ENCODE data around the gene MAD2L1.
A peak's percentile ranks its signal among the peaks of the same experiment; 100 is the strongest.

MAD2L1 gene

DNA sequence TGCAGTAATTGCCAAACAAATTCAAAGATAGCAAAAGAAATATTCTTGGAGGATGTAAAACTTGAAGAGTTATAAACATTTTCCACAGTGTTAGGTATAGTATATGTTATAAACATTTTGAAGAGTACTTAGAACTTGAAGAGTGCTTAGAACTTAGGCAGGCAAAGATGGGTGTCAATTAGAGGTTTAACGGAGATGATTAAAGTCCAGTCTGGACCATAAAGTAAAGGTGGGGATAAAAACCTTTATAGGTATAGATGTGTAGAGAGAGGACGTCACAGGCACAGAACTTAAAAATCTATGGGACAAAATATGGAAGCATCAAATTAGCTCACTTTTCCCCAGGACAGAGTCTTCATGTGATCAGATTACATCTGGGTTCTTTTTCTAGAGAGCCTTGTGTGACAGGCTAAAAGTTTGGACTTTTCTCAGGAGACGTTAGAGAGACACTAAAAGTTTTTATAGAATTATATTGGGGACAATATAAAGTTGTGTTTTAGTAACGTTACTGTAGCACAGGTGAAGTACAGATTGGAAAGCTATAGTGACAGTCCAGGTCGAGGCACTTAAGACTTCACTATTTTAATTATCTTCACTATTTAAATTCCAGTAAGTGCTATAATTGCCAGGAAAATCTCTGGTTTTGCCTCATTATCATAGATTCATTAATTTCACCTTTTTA lies 13.3 kb upstream of the MAD2L1 start:
- H3K4me1 ChIP-seq (ENCODE audit: control insufficient read depth in 1 of 2, insufficient read depth in 2 of 2, low read length in 2 of 2): no peaks in the 10 kb centered on the region
- no peak overlapping the region for H3K4ac ChIP-seq (ENCODE audit: low read depth, low read length)
- no peaks in the 10 kb centered on the region for H3K36me3 ChIP-seq (ENCODE audit: control insufficient read depth in 1 of 2, insufficient read depth in 2 of 2, low read length in 2 of 2)
- no peaks in the 10 kb centered on the region for H3K79me1 ChIP-seq (ENCODE audit: low read length)
- no peak overlapping the region for H3K18ac ChIP-seq (ENCODE audit: low read length)
- H3K27ac ChIP-seq (ENCODE audit: low read depth, low read length): no peak overlapping the region
- WGBS (ENCODE audit: extremely low coverage, insufficient coverage, insufficient read length): no CpG with 5 or more reads among the region's 5 CpGs
- H3K9me3 ChIP-seq (ENCODE audit: insufficient read depth, low read depth, low read length): no peaks in the 10 kb centered on the region
- H3K14ac ChIP-seq (ENCODE audit: low read length): no peak overlapping the region
- no peak overlapping the region for H2AK5ac ChIP-seq (ENCODE audit: low read length)
- no peaks in the 10 kb centered on the region for H3K27me3 ChIP-seq (ENCODE audit: insufficient read depth, low read length)
- no peak overlapping the region for H4K91ac ChIP-seq (ENCODE audit: low read depth, low read length)
- H3K4me2 ChIP-seq (ENCODE audit: low read length): no peak overlapping the region
- H2AFZ ChIP-seq (ENCODE audit: insufficient read depth, low read length, poor library complexity): no peak overlapping the region
- no peak overlapping the region for H2BK12ac ChIP-seq (ENCODE audit: low read length)
- H4K12ac ChIP-seq (ENCODE audit: low read depth, low read length): no peak overlapping the region
- no peaks in the 10 kb centered on the region for H3K79me2 ChIP-seq (ENCODE audit: control insufficient read depth, insufficient read depth, low read length, poor library complexity)
- no peak overlapping the region for H4K8ac ChIP-seq (ENCODE audit: low read depth, low read length)
- no peak overlapping the region for H3K9ac ChIP-seq (ENCODE audit: low read length)
- no peak overlapping the region for H3K23ac ChIP-seq (ENCODE audit: low read length)
- H2BK5ac ChIP-seq (ENCODE audit: low read depth, low read length, poor library complexity): no peak overlapping the region
- no peak overlapping the region for H3K4me3 ChIP-seq (ENCODE audit: low read depth, low read length)
- DNase-seq: no peak
- H2BK120ac ChIP-seq (ENCODE audit: insufficient read depth, low read length, poor library complexity): no peak overlapping the region

DNA sequence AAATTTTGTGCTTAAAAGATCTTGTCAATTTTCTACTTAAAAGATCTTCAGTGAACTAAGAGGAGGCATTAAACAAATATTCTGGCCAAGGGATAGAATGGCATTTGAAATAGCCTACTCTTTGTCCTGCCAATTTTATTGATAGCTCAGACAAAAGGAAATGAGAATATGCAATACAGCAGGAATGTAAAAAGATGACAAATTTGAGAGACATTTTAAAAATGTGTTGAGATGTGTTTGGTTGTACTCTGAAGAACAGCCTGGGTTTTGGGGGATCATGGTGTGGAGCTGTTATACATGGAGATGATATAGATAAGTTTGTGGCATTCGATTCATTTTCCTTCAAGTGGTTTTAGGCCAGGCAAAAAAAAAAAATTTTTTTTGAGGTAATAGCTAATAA lies 11.6 kb upstream of the MAD2L1 start:
- Histone ChIP-seq H4K8ac (ENCODE audit: low read depth, low read length) (no peak overlapping the region), H3K4me3 (ENCODE audit: low read depth, low read length) (no peak overlapping the region), H3K14ac (ENCODE audit: low read length) (no peak overlapping the region), H3K18ac (ENCODE audit: low read length) (no peak overlapping the region), H2BK120ac (ENCODE audit: insufficient read depth, low read length, poor library complexity) (no peak overlapping the region), H2AK5ac (ENCODE audit: low read length) (no peak overlapping the region), H3K4ac (ENCODE audit: low read depth, low read length) (no peak overlapping the region), H3K36me3 (ENCODE audit: control insufficient read depth in 1 of 2, insufficient read depth in 2 of 2, low read length in 2 of 2) (no peaks in the 10 kb centered on the region), H3K9ac (ENCODE audit: low read length) (no peak overlapping the region), H3K23ac (ENCODE audit: low read length) (no peak overlapping the region), H2BK5ac (ENCODE audit: low read depth, low read length, poor library complexity) (no peak overlapping the region), H3K9me3 (ENCODE audit: insufficient read depth, low read depth, low read length) (no peaks in the 10 kb centered on the region), H2AFZ (ENCODE audit: insufficient read depth, low read length, poor library complexity) (no peak overlapping the region), H3K4me1 (ENCODE audit: control insufficient read depth in 1 of 2, insufficient read depth in 2 of 2, low read length in 2 of 2) (no peaks in the 10 kb centered on the region), H3K27me3 (ENCODE audit: insufficient read depth, low read length) (no peaks in the 10 kb centered on the region), H3K79me1 (ENCODE audit: low read length) (no peaks in the 10 kb centered on the region), H4K12ac (ENCODE audit: low read depth, low read length) (no peak overlapping the region), H3K79me2 (ENCODE audit: control insufficient read depth, insufficient read depth, low read length, poor library complexity) (no peaks in the 10 kb centered on the region), H4K91ac (ENCODE audit: low read depth, low read length) (no peak overlapping the region), H2BK12ac (ENCODE audit: low read length) (no peak overlapping the region), H3K27ac (ENCODE audit: low read depth, low read length) (no peak overlapping the region), H3K4me2 (ENCODE audit: low read length) (no peak overlapping the region)
- no peak for DNase-seq
- WGBS (ENCODE audit: extremely low coverage, insufficient coverage, insufficient read length): no CpG with 5 or more reads among the region's 1 CpG

DNA sequence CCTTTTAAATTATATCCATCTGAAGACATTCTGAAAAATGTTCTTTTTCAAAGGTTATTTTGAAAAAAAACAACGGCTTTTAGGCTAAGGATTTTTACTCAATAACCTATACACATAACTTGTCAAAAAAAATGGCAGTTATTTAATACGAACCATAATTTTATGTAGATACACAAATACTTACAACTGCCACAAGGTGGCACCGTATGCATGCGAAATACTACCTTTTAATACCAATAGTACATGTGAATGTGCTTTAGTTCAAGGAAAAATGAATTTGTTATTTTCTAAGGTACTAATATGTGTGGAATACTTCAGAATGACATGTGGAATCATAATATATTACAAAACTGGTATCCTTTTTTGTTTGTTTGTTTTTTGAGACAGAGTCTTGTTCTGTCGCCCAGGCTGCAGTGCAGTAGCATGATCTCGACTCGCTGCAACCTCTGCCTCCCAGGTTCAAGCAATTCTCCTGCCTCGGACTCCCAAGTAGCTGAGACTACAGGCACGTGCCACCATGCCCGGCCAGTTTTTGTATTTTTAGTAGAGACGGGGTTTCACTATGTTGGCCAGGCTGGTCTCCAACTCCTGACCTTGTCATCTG lies 4.6 kb upstream of the MAD2L1 start:
- Histone ChIP-seq H3K4me2 (ENCODE audit: low read length) (no peak overlapping the region), H2BK120ac (ENCODE audit: insufficient read depth, low read length, poor library complexity) (no peak overlapping the region), H4K91ac (ENCODE audit: low read depth, low read length) (no peak overlapping the region), H2AK5ac (ENCODE audit: low read length) (no peak overlapping the region), H2BK12ac (ENCODE audit: low read length) (no peak overlapping the region), H4K8ac (ENCODE audit: low read depth, low read length) (no peak overlapping the region), H3K9ac (ENCODE audit: low read length) (no peak overlapping the region), H2AFZ (ENCODE audit: insufficient read depth, low read length, poor library complexity) (no peak overlapping the region), H3K4me1 (ENCODE audit: control insufficient read depth in 1 of 2, insufficient read depth in 2 of 2, low read length in 2 of 2) (peaks cover 3 to 5% of the 10 kb centered on the region in 2 experiments), H3K79me1 (ENCODE audit: low read length) (peaks cover 6% of the 10 kb centered on the region), H3K79me2 (ENCODE audit: control insufficient read depth, insufficient read depth, low read length, poor library complexity) (no peaks in the 10 kb centered on the region), H3K14ac (ENCODE audit: low read length) (no peak overlapping the region), H3K4me3 (ENCODE audit: low read depth, low read length) (no peak overlapping the region), H3K27ac (ENCODE audit: low read depth, low read length) (no peak overlapping the region), H3K23ac (ENCODE audit: low read length) (no peak overlapping the region), H3K18ac (ENCODE audit: low read length) (no peak overlapping the region), H2BK5ac (ENCODE audit: low read depth, low read length, poor library complexity) (no peak overlapping the region), H3K36me3 (ENCODE audit: control insufficient read depth in 1 of 2, insufficient read depth in 2 of 2, low read length in 2 of 2) (no peaks in the 10 kb centered on the region), H3K9me3 (ENCODE audit: insufficient read depth, low read depth, low read length) (no peaks in the 10 kb centered on the region), H4K12ac (ENCODE audit: low read depth, low read length) (no peak overlapping the region), H3K27me3 (ENCODE audit: insufficient read depth, low read length) (no peaks in the 10 kb centered on the region), H3K4ac (ENCODE audit: low read depth, low read length) (no peak overlapping the region)
- DNase-seq: peak; percentile 46 to 82
- no CpG with 5 or more reads among the region's 11 CpGs for WGBS (ENCODE audit: extremely low coverage, insufficient coverage, insufficient read length)

DNA sequence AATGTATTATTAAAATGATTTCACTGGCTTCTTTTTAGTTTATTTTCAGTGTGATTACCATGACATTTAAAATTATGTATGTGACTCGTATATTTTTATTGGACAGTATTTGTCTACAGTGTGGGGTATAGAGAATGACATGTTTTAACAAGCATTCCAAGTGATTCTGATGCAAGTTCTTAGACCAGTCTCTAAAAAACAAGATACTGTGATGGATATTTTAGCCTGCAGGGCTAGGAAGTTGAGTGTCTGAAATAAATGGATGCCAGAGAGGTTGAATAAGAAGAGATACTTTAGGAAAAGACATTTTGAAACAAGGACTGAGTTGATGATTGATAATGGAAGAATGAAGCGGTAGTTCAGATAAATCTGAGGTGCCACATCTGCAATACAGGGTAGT lies 3.5 kb upstream of the MAD2L1 start:
- Histone ChIP-seq H3K14ac (ENCODE audit: low read length) (no peak overlapping the region), H3K4me2 (ENCODE audit: low read length) (no peak overlapping the region), H3K9ac (ENCODE audit: low read length) (no peak overlapping the region), H2BK5ac (ENCODE audit: low read depth, low read length, poor library complexity) (no peak overlapping the region), H2BK120ac (ENCODE audit: insufficient read depth, low read length, poor library complexity) (no peak overlapping the region), H3K4me1 (ENCODE audit: control insufficient read depth in 1 of 2, insufficient read depth in 2 of 2, low read length in 2 of 2) (peaks cover 3 to 5% of the 10 kb centered on the region in 2 experiments), H3K79me1 (ENCODE audit: low read length) (peaks cover 8% of the 10 kb centered on the region), H3K36me3 (ENCODE audit: control insufficient read depth in 1 of 2, insufficient read depth in 2 of 2, low read length in 2 of 2) (no peaks in the 10 kb centered on the region), H4K91ac (ENCODE audit: low read depth, low read length) (no peak overlapping the region), H3K27me3 (ENCODE audit: insufficient read depth, low read length) (no peaks in the 10 kb centered on the region), H3K9me3 (ENCODE audit: insufficient read depth, low read depth, low read length) (no peaks in the 10 kb centered on the region), H4K8ac (ENCODE audit: low read depth, low read length) (no peak overlapping the region), H3K4ac (ENCODE audit: low read depth, low read length) (no peak overlapping the region), H3K79me2 (ENCODE audit: control insufficient read depth, insufficient read depth, low read length, poor library complexity) (no peaks in the 10 kb centered on the region), H3K27ac (ENCODE audit: low read depth, low read length) (no peak overlapping the region), H3K18ac (ENCODE audit: low read length) (no peak overlapping the region), H2BK12ac (ENCODE audit: low read length) (no peak overlapping the region), H3K23ac (ENCODE audit: low read length) (no peak overlapping the region), H2AK5ac (ENCODE audit: low read length) (no peak overlapping the region), H3K4me3 (ENCODE audit: low read depth, low read length) (no peak overlapping the region), H4K12ac (ENCODE audit: low read depth, low read length) (no peak overlapping the region), H2AFZ (ENCODE audit: insufficient read depth, low read length, poor library complexity) (no peak overlapping the region)
- no peak for DNase-seq
- WGBS (ENCODE audit: extremely low coverage, insufficient coverage, insufficient read length): no CpG with 5 or more reads among the region's 2 CpGs
